ENCODE measurements around the gene ARHGAP32. TPM values are rescaled to one million over a fixed set of nuclear protein-coding genes. Genes with fewer than 3 reads are reported as not detected.

The ARHGAP32 gene
- total RNA-seq, 4 donors from 2014 or later: 9.8 to 18.8 (median 16.2) TPM

DNA sequence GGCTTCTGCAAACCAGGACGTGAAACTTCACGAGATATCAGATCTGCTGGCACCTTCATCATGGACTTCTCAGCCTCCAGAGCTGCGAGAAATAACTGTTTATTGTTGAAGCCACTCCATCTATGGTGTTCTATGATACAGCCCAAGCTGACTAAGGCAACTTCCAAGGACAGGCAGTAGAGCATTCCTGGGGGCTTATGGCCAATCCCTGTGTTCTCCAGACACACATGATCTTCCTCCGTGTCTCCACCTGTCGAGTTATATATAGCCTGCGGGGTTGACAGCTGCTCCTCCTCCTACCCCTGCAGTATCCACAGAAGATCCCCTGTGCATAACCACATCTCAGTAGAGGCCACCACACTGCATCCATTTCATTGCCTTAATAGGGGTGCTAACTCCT is 260.5 kb downstream of the ARHGAP32 start:
- Histone ChIP-seq H3K36me3 (no peaks in the 10 kb centered on the region), H3K4me3 (no peak overlapping the region), H3K27ac (no peak overlapping the region), H3K27me3 (peaks cover 11% of the 10 kb centered on the region), H3K9me3 (no peaks in the 10 kb centered on the region), H3K4me1 (no peaks in the 10 kb centered on the region)
- WGBS, 2 donors (ENCODE audit: low coverage in 1 of 2): 76 to 84% methylated on average over 5 to 6 of the region's 6 CpGs
- TF ChIP-seq POLR2A (IDR thresholded peaks at IDR 0.05): no peak
- no peak for TF ChIP-seq EP300 (IDR thresholded peaks at IDR 0.05)
- no peak for ATAC-seq

DNA sequence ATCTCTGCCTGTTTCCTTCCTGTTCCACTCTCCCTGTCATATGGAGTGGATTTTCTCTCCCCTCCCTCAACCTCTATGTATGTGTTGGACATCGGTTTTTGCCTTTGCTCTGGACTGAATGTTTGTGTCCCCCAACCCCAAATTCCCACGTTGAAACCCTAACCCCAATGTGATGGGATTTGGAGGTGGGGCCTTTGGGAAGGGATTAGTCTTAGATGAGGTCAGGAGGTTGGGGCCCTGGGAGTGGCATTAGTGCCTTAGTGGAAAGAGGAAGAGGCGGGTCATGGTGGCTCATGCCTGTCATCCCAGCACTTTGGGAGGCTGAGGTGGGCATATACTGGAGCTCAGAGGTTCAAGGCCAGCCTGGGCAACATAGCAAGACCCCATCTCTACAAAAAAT is 261.1 kb downstream of the ARHGAP32 start:
- Histone ChIP-seq H3K36me3 (no peaks in the 10 kb centered on the region), H3K27ac (no peak overlapping the region), H3K27me3 (peaks cover 11% of the 10 kb centered on the region), H3K9me3 (no peaks in the 10 kb centered on the region), H3K4me3 (no peak overlapping the region), H3K4me1 (no peaks in the 10 kb centered on the region)
- TF ChIP-seq, protein P1, sequence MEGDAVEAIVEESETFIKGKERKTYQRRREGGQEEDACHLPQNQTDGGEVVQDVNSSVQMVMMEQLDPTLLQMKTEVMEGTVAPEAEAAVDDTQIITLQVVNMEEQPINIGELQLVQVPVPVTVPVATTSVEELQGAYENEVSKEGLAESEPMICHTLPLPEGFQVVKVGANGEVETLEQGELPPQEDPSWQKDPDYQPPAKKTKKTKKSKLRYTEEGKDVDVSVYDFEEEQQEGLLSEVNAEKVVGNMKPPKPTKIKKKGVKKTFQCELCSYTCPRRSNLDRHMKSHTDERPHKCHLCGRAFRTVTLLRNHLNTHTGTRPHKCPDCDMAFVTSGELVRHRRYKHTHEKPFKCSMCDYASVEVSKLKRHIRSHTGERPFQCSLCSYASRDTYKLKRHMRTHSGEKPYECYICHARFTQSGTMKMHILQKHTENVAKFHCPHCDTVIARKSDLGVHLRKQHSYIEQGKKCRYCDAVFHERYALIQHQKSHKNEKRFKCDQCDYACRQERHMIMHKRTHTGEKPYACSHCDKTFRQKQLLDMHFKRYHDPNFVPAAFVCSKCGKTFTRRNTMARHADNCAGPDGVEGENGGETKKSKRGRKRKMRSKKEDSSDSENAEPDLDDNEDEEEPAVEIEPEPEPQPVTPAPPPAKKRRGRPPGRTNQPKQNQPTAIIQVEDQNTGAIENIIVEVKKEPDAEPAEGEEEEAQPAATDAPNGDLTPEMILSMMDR (IDR thresholded peaks at IDR 0.05): no peak
- TF ChIP-seq POLR2AphosphoS5 (IDR thresholded peaks at IDR 0.05) (no peak), EP300 (IDR thresholded peaks at IDR 0.05) (no peak), POLR2A (IDR thresholded peaks at IDR 0.05) (no peak)
- no peak for ATAC-seq
- 88 to 90% methylated on average over 1 to 2 of the region's 3 CpGs for WGBS, 2 donors (ENCODE audit: low coverage in 1 of 2)

DNA sequence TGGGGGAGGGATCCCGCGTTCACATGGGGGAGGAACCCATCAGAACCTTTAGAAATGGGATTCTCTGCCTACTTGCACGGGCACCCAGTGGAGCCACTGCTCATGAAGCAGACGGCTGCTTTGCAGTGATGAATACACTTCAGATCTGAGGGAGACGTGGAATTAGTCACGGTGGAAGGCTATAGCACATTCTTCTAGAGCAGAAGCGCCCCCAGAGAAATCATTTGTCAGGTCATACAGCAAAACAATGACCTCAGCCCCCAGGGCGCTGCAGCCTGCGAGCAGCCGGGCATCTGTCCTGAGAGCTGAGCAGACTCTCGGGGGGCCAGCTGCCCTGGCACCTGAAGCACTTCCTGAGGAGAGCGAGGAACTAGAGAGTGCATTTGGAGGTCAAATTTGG is 262.1 kb downstream of the ARHGAP32 start:
- ATAC-seq: no peak
- no peak overlapping the region for H3K4me3 ChIP-seq
- WGBS, 2 donors (ENCODE audit: low coverage in 1 of 2): 20 to 35% methylated on average over 2 of the region's 12 CpGs
- H3K36me3 ChIP-seq: no peaks in the 10 kb centered on the region
- no peaks in the 10 kb centered on the region for H3K4me1 ChIP-seq
- no peak overlapping the region for H3K27ac ChIP-seq
- H3K9me3 ChIP-seq: no peaks in the 10 kb centered on the region
- TF ChIP-seq POLR2A (IDR thresholded peaks at IDR 0.05): no peak
- peaks cover 11% of the 10 kb centered on the region for H3K27me3 ChIP-seq

DNA sequence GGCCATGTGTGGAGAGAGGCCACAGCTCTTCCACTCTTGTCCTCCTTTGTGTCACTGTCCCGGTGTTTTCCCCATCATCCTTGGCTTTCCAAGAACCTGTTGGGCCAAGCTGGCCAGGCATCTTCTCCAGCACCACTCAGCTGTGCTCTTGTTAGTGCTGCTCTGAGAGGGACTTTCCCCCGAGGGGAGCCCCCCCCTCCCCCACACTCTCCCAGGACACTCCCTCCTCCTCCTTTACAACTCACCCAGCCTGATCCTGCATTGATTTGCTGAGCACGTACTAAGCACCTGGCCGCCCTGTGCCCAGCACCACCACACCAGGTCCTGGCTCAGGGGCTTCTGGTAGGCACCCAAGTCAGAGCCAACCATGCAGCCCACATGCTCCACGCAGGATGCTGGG is 262.7 kb downstream of the ARHGAP32 start:
- 71% methylated on average over 1 of the region's 5 CpGs; no CpG with 5 or more reads in 1 of the 2 donors for WGBS, 2 donors (ENCODE audit: low coverage in 1 of 2)
- ATAC-seq: no peak
- TF ChIP-seq, protein P1 (IDR thresholded peaks at IDR 0.05): no peak
- TF ChIP-seq POLR2AphosphoS5 (IDR thresholded peaks at IDR 0.05) (no peak), POLR2A (IDR thresholded peaks at IDR 0.05) (no peak), EP300 (IDR thresholded peaks at IDR 0.05) (no peak)
- no peak overlapping the region for H3K4me3 ChIP-seq
- peaks cover 11% of the 10 kb centered on the region for H3K27me3 ChIP-seq
- no peaks in the 10 kb centered on the region for H3K4me1 ChIP-seq
- H3K9me3 ChIP-seq: no peaks in the 10 kb centered on the region
- H3K27ac ChIP-seq: no peak overlapping the region
- no peaks in the 10 kb centered on the region for H3K36me3 ChIP-seq

DNA sequence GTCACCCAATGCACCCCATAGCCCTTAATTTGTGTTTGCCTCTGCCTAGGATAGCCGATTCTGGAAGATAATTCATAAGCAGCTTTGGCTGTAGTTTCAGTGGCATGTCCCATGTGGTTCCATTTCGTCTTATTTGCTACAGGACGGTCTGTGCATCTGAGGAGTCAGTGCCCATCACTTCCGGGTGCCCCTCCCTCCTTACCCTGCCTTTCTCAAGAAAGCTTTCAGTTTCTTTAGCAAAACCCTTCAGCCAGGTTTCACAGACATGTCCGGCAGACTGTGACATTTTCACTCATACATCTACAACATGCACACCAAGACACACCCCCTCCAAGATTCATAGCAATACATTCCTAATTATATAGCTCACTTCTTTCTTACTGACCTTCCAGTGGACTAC is 263.7 kb downstream of the ARHGAP32 start:
- no peaks in the 10 kb centered on the region for H3K36me3 ChIP-seq
- no peaks in the 10 kb centered on the region for H3K9me3 ChIP-seq
- TF ChIP-seq POLR2A (IDR thresholded peaks at IDR 0.05): no peak
- TF ChIP-seq, protein P1 (IDR thresholded peaks at IDR 0.05): no peak
- TF ChIP-seq EP300 (IDR thresholded peaks at IDR 0.05): no peak
- TF ChIP-seq POLR2AphosphoS5 (IDR thresholded peaks at IDR 0.05): no peak
- no peaks in the 10 kb centered on the region for H3K4me1 ChIP-seq
- no peak overlapping the region for H3K27ac ChIP-seq
- WGBS, 2 donors (ENCODE audit: low coverage in 1 of 2): 55 to 58% methylated on average over 5 of the region's 5 CpGs
- no peak overlapping the region for H3K4me3 ChIP-seq
- peaks cover 11% of the 10 kb centered on the region for H3K27me3 ChIP-seq
- ATAC-seq: no peak

DNA sequence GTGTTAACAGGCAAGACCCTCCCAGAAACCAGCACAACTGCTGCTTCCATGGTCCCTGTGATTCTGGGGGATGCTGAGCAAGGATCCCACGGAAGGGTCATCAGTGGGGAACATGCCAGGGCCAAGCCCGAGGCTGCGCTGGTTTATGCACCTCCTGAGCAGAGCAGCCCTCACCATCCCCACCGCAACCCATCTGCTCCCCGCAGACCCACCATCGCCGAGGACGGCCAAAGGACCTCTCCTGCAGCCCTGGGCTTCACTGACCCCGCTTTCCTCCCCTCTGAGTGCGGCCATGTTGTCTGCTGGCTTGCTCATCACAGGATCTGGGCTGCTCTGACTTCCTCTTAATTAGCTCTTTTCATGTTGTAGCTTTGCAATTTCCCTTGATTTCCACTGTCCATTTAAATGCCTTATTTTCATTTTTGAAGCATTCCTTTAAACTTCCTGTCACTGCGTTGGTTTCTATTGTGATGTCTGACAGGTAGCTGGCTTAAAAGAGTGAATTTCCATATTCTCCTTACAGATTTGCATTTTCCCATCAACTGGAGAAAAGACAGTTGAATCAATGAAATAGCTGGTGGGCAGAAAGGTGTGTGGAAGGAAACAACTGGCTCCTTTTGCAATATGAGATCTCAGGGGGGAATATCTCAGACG is 264.3 kb downstream of the ARHGAP32 start:
- Histone ChIP-seq H3K27ac (no peak overlapping the region), H3K4me1 (no peaks in the 10 kb centered on the region), H3K27me3 (peaks cover 11% of the 10 kb centered on the region), H3K4me3 (no peak overlapping the region), H3K9me3 (no peaks in the 10 kb centered on the region), H3K36me3 (no peaks in the 10 kb centered on the region)
- WGBS, 2 donors (ENCODE audit: low coverage in 1 of 2): 40 to 78% methylated on average over 1 to 9 of the region's 12 CpGs
- TF ChIP-seq EP300 (IDR thresholded peaks at IDR 0.05): no peak
- no peak for TF ChIP-seq POLR2AphosphoS5 (IDR thresholded peaks at IDR 0.05)
- TF ChIP-seq POLR2A (IDR thresholded peaks at IDR 0.05): no peak
- TF ChIP-seq, protein P1 (IDR thresholded peaks at IDR 0.05): no peak
- ATAC-seq: no peak
